H9 (cell line): Measurements from ENCODE around the gene TEX51. TPM values are rescaled to one million over a fixed set of nuclear protein-coding genes. Genes with fewer than 3 reads are reported as not detected.

Source experiments
- DNase-seq: peaks from one replicate; pipeline ENCODE4 v3.0.0-alpha.2; 2017
- H2AFZ ChIP-seq: one replicate; pipeline ENCODE4 v1.6.1; 2013; ENCODE audit warnings: mild to moderate bottlenecking, low read length, control low read depth, moderate library complexity
- H2AK5ac ChIP-seq: 2 replicates; pipeline ENCODE4 v1.6.1; 2013; ENCODE audit warnings: low read length, control low read depth, mixed read lengths; ENCODE audit not compliant: insufficient read length
- H2BK120ac ChIP-seq: one replicate; pipeline ENCODE4 v1.6.1; 2013; ENCODE audit warnings: low read depth, mild to moderate bottlenecking, low read length, control low read depth, inconsistent platforms; ENCODE audit not compliant: poor library complexity, severe bottlenecking
- H2BK12ac ChIP-seq: 2 replicates; pipeline ENCODE4 v1.6.1; 2013; ENCODE audit warnings: low read length, control low read depth, mixed read lengths, low read depth; ENCODE audit not compliant: insufficient read length
- H2BK15ac ChIP-seq: 2 replicates; pipeline ENCODE4 v1.6.1; 2013; ENCODE audit warnings: low read depth, low read length, control low read depth
- H2BK20ac ChIP-seq: one replicate; pipeline ENCODE4 v1.6.1; 2013; ENCODE audit warnings: low read depth, mild to moderate bottlenecking, low read length, control low read depth, inconsistent platforms; ENCODE audit not compliant: poor library complexity, severe bottlenecking
- H2BK5ac ChIP-seq: 2 replicates; pipeline ENCODE4 v1.6.1; 2013; ENCODE audit warnings: low read length, control low read depth, mixed read lengths; ENCODE audit not compliant: insufficient read length
- H3K14ac ChIP-seq: 2 replicates; pipeline ENCODE4 v1.6.1; 2013; ENCODE audit warnings: low read length, control low read depth; ENCODE audit not compliant: insufficient read depth
- H3K18ac ChIP-seq: 2 replicates; pipeline ENCODE4 v1.6.1; 2013; ENCODE audit warnings: low read depth, mild to moderate bottlenecking, mixed read lengths, low read length, control low read depth; ENCODE audit not compliant: insufficient read length
- H3K23ac ChIP-seq: 2 replicates; pipeline ENCODE4 v1.6.1; 2013; ENCODE audit warnings: low read length, control low read depth, mixed read lengths, low read depth; ENCODE audit not compliant: insufficient read length
- H3K23me2 ChIP-seq: 2 replicates; pipeline ENCODE4 v1.6.1; 2013; ENCODE audit warnings: low read depth, mild to moderate bottlenecking, mixed read lengths, low read length, control low read depth; ENCODE audit not compliant: insufficient read length, poor library complexity, severe bottlenecking
- H3K27ac ChIP-seq: 2 replicates; pipeline ENCODE4 v1.5.1; 2013; ENCODE audit warnings: low read length, control low read depth, mixed read lengths, low read depth; ENCODE audit not compliant: insufficient read length
- H3K27me3 ChIP-seq: 2 replicates; pipeline ENCODE4 v1.6.1; 2013; ENCODE audit warnings: low read length, control low read depth, inconsistent platforms; ENCODE audit not compliant: insufficient read depth
- H3K4ac ChIP-seq: 2 replicates; pipeline ENCODE4 v1.6.1; 2013; ENCODE audit warnings: low read depth, mild to moderate bottlenecking, control low read depth, inconsistent platforms, low read length, moderate library complexity
- H3K4me1 ChIP-seq: 2 replicates; pipeline ENCODE4 v1.6.1; 2013; ENCODE audit warnings: low read length, control low read depth, inconsistent platforms; ENCODE audit not compliant: insufficient read depth
- H3K4me2 ChIP-seq: 2 replicates; pipeline ENCODE4 v1.6.1; 2013; ENCODE audit warnings: low read length, control low read depth, mixed read lengths; ENCODE audit not compliant: insufficient read length, insufficient read depth
- H3K56ac ChIP-seq: 2 replicates; pipeline ENCODE4 v1.6.1; 2013; ENCODE audit warnings: low read depth, mild to moderate bottlenecking, mixed read lengths, low read length, control low read depth; ENCODE audit not compliant: insufficient read length
- H3K79me1 ChIP-seq: 2 replicates; pipeline ENCODE4 v1.6.1; 2013; ENCODE audit warnings: low read depth, mild to moderate bottlenecking, moderate library complexity, low read length, control low read depth, inconsistent platforms; ENCODE audit not compliant: insufficient read depth, poor library complexity, severe bottlenecking
- H3K79me2 ChIP-seq: 2 replicates; pipeline ENCODE4 v1.6.1; 2013; ENCODE audit warnings: low read length, control low read depth, inconsistent platforms; ENCODE audit not compliant: insufficient read depth
- H3K9ac ChIP-seq: 2 replicates; pipeline ENCODE4 v1.6.1; 2013; ENCODE audit warnings: low read length, control low read depth, mixed read lengths; ENCODE audit not compliant: insufficient read length; ENCODE audit errors: extremely low read depth
- H3K9me3 ChIP-seq: one replicate; pipeline ENCODE4 v1.6.1; 2013; ENCODE audit warnings: low read depth, low read length, inconsistent platforms; ENCODE audit not compliant: control insufficient read depth
- H3T11ph ChIP-seq: one replicate; pipeline ENCODE4 v1.6.1; 2013; ENCODE audit warnings: mild to moderate bottlenecking, low read length, control low read depth, inconsistent platforms
- H4K20me1 ChIP-seq: one replicate; pipeline ENCODE4 v1.6.1; 2013; ENCODE audit not compliant: control insufficient read depth, insufficient read length, insufficient read depth
- H4K5ac ChIP-seq: 2 replicates; pipeline ENCODE4 v1.6.1; 2013; ENCODE audit warnings: low read depth, mild to moderate bottlenecking, mixed read lengths, low read length, control low read depth; ENCODE audit not compliant: insufficient read length
- H4K8ac ChIP-seq: replicated peaks from 2 replicates; pipeline ENCODE4 v1.6.1; 2013; ENCODE audit warnings: low read length, control low read depth, mixed read lengths, low read depth; ENCODE audit not compliant: insufficient read length
- H4K91ac ChIP-seq: 2 replicates; pipeline ENCODE4 v1.6.1; 2013; ENCODE audit warnings: low read depth, mild to moderate bottlenecking, moderate library complexity, mixed read lengths, low read length, control low read depth; ENCODE audit not compliant: insufficient read length
- H3K27ac Mint-ChIP-seq, 3 experiments: 2 replicates in 2 of 3; 3 replicates in 1 of 3; pipeline ENCODE4 v1.8.0; 2020 to 2021; ENCODE audit warnings: mixed read lengths in 3 of 3, mild to moderate bottlenecking in 1 of 3, moderate library complexity in 1 of 3
- H3K27me3 Mint-ChIP-seq: 2 replicates; pipeline ENCODE4 v1.8.0; 2021; ENCODE audit warnings: low read depth, mild to moderate bottlenecking, moderate library complexity, mixed read lengths
- H3K36me3 Mint-ChIP-seq, 3 experiments: 2 replicates in 2 of 3; 3 replicates in 1 of 3; pipeline ENCODE4 v1.8.0; 2020 to 2021; ENCODE audit warnings: low read depth in 3 of 3, mixed read lengths in 3 of 3; ENCODE audit not compliant: insufficient read depth in 1 of 3
- H3K4me1 Mint-ChIP-seq, 2 experiments: 2 replicates each; pipeline ENCODE4 v1.8.0; 2020; ENCODE audit warnings: mixed read lengths in 2 of 2
- H3K4me3 Mint-ChIP-seq, 2 experiments: 2 replicates in 1 of 2; 3 replicates in 1 of 2; pipeline ENCODE4 v1.8.0; 2020 to 2021; ENCODE audit warnings: mild to moderate bottlenecking in 2 of 2, mixed read lengths in 2 of 2, moderate library complexity in 1 of 2
- H3K9me3 Mint-ChIP-seq, 2 experiments: 2 replicates in 1 of 2; 3 replicates in 1 of 2; pipeline ENCODE4 v1.8.0; 2020; ENCODE audit warnings: mild to moderate bottlenecking in 2 of 2, mixed read lengths in 2 of 2, moderate library complexity in 1 of 2
- whole genome bisulfite sequencing: extraction: QIAGEN DNeasy Blood & Tissue Kit; methylation state at CpG from one replicate; pipeline ENCODE4 v1.1.7; 2013; ENCODE audit warnings: missing lambda C conversion rate, low lambda C conversion rate, mixed read lengths; ENCODE audit not compliant: insufficient read length; ENCODE audit errors: extremely low coverage; 5-methylcytosine and 5-hydroxymethylcytosine counted together
- total RNA-seq: library from RNA; stranded (reverse); gene quantifications from 2 replicates; pipeline ENCODE4 v1.2.1, GENCODE V29; 2021
- TF ChIP-seq, protein P1 (sequence below): fragments of 200-600 bp; sonication (generic); conservative IDR thresholded peaks from 3 replicates; pipeline ENCODE4 v1.8.0; 2021; ENCODE audit warnings: antibody characterized with exemption, mild to moderate bottlenecking

TEX51 gene
- total RNA-seq, 1 experiment from 2014 or later, result not detected

DNA sequence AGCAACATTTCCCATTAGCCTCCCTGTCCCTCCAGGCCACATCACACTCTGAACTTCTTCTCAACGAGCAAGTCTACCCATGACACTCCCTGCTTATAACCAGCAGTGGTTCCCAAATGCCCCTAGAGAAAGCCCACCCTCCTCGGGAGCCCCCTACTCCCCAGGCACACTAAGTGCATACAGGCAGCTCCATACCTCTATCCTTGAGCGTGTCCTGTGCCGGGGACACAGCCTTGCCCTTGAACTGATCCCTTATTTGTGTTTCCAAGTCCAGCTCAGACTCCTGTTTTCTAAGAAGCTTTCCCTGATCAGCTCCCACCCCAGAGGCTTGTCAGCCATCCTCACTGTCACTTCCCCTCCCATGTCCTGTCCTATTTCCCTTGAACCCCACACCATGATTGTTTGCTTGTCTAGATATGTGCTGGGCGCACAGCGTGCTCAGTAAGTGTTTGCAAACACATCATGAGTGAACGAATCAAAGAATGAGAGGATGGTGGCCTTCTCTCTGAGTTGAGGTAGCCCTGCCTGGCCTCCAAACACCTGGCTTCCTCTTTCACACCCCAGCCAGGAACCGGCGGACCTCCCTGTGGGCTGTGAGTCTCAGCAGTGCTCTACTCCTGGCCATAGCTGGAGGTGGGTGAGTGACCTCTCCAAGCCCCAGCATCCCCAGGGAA, 2.1 kb downstream of the TEX51 start:
- Histone ChIP-seq H3K56ac (no peak overlapping the region), H2BK20ac (no peak overlapping the region), H2BK120ac (no peak overlapping the region), H2AK5ac (no peak overlapping the region), H3K9ac (no peak overlapping the region), H3K4me2 (no peak overlapping the region), H3K9me3 (no peaks in the 10 kb centered on the region), H4K91ac (no peak overlapping the region), H3K14ac (no peak overlapping the region), H4K8ac (no peak overlapping the region), H2BK12ac (no peak overlapping the region), H4K20me1 (no peaks in the 10 kb centered on the region), H2AFZ (no peak overlapping the region), H3K23me2 (no peaks in the 10 kb centered on the region), H3T11ph (no peak overlapping the region), H4K5ac (no peak overlapping the region), H3K4ac (no peak overlapping the region), H3K18ac (no peak overlapping the region), H3K27ac (no peak overlapping the region), H3K79me2 (no peaks in the 10 kb centered on the region), H3K27me3 (no peaks in the 10 kb centered on the region), H3K79me1 (no peaks in the 10 kb centered on the region), H3K4me1 (no peaks in the 10 kb centered on the region), H3K23ac (no peak overlapping the region), H2BK5ac (no peak overlapping the region), H2BK15ac (no peak overlapping the region)
- TF ChIP-seq, protein P1, sequence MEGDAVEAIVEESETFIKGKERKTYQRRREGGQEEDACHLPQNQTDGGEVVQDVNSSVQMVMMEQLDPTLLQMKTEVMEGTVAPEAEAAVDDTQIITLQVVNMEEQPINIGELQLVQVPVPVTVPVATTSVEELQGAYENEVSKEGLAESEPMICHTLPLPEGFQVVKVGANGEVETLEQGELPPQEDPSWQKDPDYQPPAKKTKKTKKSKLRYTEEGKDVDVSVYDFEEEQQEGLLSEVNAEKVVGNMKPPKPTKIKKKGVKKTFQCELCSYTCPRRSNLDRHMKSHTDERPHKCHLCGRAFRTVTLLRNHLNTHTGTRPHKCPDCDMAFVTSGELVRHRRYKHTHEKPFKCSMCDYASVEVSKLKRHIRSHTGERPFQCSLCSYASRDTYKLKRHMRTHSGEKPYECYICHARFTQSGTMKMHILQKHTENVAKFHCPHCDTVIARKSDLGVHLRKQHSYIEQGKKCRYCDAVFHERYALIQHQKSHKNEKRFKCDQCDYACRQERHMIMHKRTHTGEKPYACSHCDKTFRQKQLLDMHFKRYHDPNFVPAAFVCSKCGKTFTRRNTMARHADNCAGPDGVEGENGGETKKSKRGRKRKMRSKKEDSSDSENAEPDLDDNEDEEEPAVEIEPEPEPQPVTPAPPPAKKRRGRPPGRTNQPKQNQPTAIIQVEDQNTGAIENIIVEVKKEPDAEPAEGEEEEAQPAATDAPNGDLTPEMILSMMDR, result no peak
- no peak overlapping the region for H3K4me3 Mint-ChIP-seq
- peak; percentile 9 for DNase-seq
- peaks cover under 1 to 6% of the 10 kb centered on the region in 2 experiments; a peak in 2 of 4 replicates for H3K4me1 Mint-ChIP-seq
- H3K27ac Mint-ChIP-seq, result no peak overlapping the region
- peaks cover 15% of the 10 kb centered on the region for H3K27me3 Mint-ChIP-seq
- H3K9me3 Mint-ChIP-seq, result peaks cover 21 to 29% of the 10 kb centered on the region in 2 experiments
- no CpG with 5 or more reads among the region's 9 CpGs for WGBS
- H3K36me3 Mint-ChIP-seq, result peaks cover 0 to 13% (median 6%) of the 10 kb centered on the region in 3 experiments; a peak in 2 of 7 replicates
